Superior temporal gyrus (tissue), 1 donor: ENCODE results near the gene SCAF8.

Experiments
- DNase-seq: peaks from one replicate; pipeline ENCODE4 v3.0.0-alpha.2; 2016; ENCODE audit errors: extremely low spot score

SCAF8 gene

GRCh38 chr6:154839546-154839945 is 106.3 kb downstream of the SCAF8 start:
- no peak for DNase-seq

GRCh38 chr6:154840363-154840762 is 107.1 kb downstream of the SCAF8 start:
- no peak for DNase-seq

- no peak for DNase-seq
Measured at GRCh38 chr6:154841109-154841508, 107.9 kb downstream of the SCAF8 start.

GRCh38 chr6:154842833-154843232 is 109.6 kb downstream of the SCAF8 start:
- no peak for DNase-seq

DNA sequence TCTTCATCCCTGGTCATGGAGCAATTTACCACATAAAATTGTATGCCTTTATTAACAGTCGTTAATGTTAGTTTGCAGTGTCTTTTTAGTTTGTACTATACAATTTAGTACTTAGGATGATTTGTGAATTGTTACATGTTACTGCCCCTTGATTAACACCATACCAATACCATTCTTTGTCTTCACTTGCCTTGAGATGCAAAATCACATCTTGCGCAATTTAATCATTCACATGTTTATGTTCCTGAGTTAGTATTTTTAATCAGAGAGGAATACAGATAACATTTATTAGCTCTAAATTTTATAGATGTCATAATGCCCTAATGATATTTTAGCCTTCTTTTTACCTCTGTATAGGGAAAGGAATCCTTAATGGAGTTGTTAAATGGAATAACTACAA is 114.1 kb downstream of the SCAF8 start:
- no peak for DNase-seq

DNA sequence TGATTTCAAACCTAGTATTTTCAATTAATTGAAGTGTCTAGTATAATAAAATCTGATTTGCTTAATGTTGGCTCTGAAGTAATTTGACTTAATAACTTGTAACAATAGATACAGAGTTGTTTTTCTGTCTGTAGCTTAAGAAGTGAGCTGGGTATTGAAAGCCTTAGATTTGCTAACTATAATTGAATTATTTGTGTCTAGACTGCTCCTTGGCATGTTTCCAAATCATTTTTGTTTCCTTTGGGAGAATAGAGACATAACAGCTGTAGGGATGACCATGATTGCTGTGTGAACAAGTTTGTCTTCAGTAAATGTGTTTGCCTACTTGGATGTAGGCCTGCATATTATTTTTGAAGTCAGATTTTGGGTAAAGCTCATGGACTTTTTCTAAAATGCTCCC is 115.4 kb downstream of the SCAF8 start:
- no peak for DNase-seq

GRCh38 chr6:154849475-154849874 is 116.3 kb downstream of the SCAF8 start:
- no peak for DNase-seq

- DNase-seq, result no peak
Measured at GRCh38 chr6:154852687-154853086, 119.5 kb downstream of the SCAF8 start.

- DNase-seq, result no peak
Measured at GRCh38 chr6:154857529-154857928, 124.3 kb downstream of the SCAF8 start.

GRCh38 chr6:154861825-154862224 is 128.6 kb downstream of the SCAF8 start:
- DNase-seq, result no peak

DNA sequence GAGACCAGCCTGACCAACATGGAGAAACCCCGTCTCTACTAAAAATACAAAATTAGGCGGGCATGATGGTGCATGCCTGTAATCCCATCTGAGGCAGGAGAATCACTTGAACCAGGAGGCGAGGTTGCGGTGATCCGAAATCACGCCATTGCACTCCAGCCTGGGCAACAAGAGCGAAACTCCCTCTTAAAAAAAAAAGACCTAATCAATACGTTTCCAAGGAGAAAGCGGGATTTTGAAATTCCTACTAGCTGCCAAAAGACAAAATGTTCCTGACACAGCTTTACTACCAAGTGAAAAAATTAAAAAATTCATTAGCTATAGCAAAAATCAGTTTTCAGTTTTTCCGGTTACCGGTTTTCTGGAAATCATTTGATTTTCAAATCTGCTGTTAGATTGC is 129.3 kb downstream of the SCAF8 start:
- DNase-seq, result no peak

- no peak for DNase-seq
Measured at GRCh38 chr6:154864066-154864430, 130.8 kb downstream of the SCAF8 start.

DNA sequence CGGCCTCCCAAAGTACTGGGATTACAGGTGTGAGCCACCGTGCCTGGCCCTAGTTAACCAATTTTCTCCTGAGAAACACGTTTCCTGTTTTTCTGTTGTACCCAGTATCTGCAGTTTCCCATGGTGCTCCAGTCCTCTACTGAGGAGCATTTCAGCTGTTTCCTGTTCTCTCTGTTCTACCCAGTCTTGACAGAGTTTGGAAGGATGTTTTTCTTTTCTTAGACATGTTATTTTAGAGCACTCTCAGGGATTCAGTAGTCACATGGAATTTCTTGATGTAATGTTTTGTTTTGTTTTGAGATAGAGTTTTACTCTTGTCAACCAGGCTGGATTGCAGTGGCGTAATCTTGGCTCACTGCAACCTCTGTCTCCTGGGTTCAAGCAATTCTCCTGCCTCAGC is 132.1 kb downstream of the SCAF8 start:
- no peak for DNase-seq

- DNase-seq, result peak; percentile 89
Measured at GRCh38 chr6:154868143-154868594, 135.0 kb downstream of the SCAF8 start.

DNA sequence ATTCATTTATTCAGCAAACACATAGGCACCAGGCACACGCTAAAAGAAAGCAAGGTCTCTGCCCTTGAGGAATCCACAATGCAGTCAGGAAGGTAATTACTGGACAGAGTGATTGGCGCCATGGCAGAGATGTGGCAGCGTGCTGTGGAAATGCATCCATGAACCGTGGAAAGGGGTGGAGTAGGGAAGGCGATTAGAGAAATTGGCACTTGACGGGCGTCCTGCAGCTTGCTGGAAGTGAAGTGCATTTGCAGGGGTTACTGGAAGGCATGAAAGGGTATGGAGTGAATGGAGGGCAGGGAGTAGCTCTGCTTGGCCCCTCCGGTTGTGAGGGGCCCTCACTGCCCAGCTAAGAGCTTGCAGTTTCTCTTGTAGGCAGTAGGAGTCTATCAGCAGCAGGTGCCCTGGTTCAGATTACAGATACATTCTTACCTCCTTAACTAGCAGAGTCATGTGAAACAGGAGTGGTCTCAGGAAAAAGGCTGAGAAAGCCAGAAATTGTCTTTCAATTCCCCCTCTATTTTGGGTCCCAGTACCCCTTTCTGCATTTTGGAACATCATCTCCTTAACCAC is 139.4 kb downstream of the SCAF8 start:
- DNase-seq, result no peak

DNA sequence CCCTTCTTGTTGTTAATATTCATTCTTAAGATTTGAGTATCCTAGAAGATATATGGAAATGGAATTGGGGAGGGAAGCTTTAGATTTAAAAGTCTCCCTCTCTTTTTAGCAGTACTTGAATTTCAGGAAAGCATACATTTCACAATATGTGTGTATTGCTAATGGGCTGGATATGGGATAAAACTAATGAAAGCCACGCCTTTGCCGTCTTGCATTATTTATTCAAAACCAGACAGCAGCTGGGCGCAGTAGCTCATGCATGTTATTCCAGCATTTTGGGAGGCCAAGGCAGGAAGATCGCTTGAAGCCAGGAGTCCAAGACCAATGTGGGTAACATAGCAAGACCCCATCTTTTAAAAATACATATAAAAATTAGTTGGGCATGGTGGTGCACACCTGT is 140.3 kb downstream of the SCAF8 start:
- no peak for DNase-seq

DNA sequence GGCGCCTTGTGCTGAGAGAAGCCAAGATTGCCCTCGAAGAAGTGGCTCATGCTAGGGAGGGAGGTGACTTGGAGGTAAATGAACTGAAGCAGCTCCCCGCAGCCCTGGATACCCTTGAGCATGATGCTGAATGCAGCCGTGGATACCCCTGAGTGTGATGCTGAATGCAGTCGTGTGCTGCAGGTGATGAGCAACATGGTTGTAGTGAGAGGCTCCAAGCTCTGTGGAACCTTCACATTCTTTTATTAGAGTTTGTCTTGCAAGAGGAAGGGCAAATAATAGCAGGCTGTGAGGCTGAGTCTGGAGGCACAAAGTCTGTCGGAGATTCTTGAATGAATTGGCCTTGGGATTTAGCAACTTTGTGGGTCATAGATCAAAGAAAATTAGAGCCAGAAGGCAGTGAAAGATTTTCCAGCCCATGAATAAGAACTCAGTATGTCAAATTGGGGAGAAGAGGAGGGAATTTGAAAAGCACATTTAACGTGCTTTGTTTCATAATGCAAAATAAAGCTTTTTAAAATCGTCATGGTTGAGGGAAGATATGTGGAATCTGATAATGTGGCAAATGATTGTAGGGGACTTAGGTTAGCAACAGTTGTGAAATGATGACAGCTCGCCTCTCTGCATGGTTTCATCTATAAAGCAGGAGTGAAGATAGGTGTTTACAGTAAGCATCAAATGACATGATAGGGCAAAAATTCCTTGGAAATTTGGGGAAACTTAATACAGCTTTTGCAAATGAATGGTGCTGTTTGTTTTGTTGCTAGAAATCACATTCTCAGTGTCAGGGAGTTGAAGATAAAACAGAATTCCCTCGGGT is 141.8 kb downstream of the SCAF8 start:
- DNase-seq, result no peak

DNA sequence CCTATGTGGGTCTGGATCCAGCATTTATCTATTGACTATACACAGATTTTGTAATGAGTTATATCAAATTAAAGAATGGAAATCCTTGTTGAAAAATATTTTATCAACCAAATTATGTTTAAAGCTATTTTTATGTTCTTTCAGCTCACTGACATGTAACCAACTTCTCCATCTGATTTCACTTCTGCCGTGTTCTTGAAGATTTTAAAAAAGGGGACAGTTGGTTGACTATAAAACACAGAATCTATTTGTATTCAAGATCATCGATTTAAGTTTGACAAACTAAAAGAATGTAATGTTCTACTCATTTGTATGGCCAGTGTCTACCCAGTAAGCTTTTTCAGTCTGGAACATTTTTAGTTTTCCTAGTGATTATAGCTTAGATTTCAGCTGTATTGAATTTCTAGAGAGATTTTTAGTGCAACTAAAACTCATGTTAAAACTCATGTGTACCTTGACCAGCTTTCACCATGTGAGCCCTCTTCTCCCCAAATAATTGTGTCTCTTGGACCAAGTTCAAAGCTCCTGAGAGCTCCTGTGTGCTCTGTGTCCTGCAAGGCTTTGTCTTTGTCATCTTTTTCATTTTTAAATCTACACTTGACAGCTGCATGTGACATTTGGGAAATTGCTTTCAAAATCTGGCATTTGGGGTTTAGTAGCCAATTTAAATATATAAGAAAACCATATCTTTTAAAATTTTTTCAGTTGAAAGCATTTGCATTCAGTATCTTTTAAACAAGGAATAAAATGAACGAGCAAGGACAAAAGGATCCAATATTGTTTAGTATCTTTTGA is 143.5 kb downstream of the SCAF8 start:
- DNase-seq, result no peak

DNA sequence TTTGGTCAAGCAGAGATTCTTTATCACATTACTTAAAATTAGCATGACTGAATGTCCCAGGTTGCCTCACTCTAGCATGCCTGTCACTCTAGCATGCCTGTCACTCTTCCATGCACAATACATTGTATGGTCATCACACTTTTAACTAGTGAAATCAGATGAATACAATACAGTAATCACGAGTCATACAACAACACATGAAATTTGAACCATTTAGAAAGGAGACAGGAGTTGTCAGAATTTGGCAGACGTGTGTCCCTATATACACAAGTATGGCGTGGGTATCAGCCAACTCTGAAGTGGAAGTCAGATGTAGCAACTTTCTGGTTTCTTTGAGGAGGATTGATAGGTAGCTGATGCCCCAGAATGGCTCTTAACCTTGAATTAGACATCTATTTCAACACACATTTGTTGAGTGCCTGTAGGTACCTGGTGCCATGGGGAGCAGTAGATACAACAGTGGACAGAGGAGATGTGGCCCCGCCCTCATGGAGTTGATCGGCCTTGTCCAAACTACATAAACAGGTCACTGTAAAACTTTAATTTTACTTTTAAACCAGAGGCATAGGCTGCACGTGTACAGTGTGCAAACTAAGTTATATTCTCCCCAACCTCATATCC is 145.8 kb downstream of the SCAF8 start:
- no peak for DNase-seq

DNA sequence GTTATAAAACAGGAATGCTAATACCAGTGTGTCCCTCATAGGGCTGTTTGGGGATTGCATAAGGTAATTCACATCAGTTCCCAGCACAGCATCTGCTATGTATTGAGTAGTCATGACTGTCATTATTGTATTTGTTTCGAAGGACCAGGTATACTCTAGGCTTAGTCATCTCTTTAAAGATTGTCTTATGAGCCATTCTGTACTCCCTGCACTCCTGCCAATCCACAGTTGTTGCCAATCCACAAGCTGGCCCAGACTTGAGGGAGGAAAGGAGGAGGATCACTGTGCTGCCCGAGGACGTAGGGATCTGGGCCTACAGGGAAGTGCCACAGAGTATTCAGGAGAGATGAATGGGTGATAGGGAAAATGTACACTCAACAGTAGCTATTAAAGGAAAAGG is 148.9 kb downstream of the SCAF8 start:
- peak; percentile 4 for DNase-seq
